Measurements from ENCODE around the gene EEFSEC. TPM values are rescaled to one million over a fixed set of nuclear protein-coding genes. Genes with fewer than 3 reads are reported as not detected.

Gene EEFSEC
- total RNA-seq, 3 donors from 2014 or later = 13.9 to 28.2 (median 19.8) TPM

GRCh38 chr3:128434524-128434923 lies 281.2 kb downstream of the EEFSEC start:
- TF ChIP-seq POLR2AphosphoS5 (IDR thresholded peaks at IDR 0.05) (no peak), POLR2A (IDR thresholded peaks at IDR 0.05) (no peak), CTCF (IDR thresholded peaks at IDR 0.05) (no peak)
- H3K27me3 ChIP-seq = no peaks in the 10 kb centered on the region

GRCh38 chr3:128435058-128435457 lies 281.8 kb downstream of the EEFSEC start:
- Histone ChIP-seq H3K4me3 (no peak overlapping the region), H3K36me3 (no peaks in the 10 kb centered on the region), H3K4me1 (no peaks in the 10 kb centered on the region), H3K9me3 (no peaks in the 10 kb centered on the region), H3K27ac (peak overlapping the region; percentile 59 to 66), H3K27me3 (no peaks in the 10 kb centered on the region)
- TF ChIP-seq POLR2A (IDR thresholded peaks at IDR 0.05) = no peak
- TF ChIP-seq POLR2AphosphoS5 (IDR thresholded peaks at IDR 0.05) = no peak
- no peak for TF ChIP-seq CTCF (IDR thresholded peaks at IDR 0.05)
- intact Hi-C loops (cut with DNase I; ENCODE audit: low total_unique reads) = no loop called here
- DNase-seq (ENCODE audit: low spot score in 2 of 2) = peak; percentile 43 to 70

More at GRCh38 chr3:128434524-128434923, 281.2 kb downstream of the EEFSEC start:
- intact Hi-C loops (cut with DNase I; ENCODE audit: low total_unique reads) = no loop called here
- Histone ChIP-seq H3K4me3 (no peak overlapping the region), H3K9me3 (no peaks in the 10 kb centered on the region), H3K27ac (peak overlapping the region; percentile 59 to 66), H3K36me3 (no peaks in the 10 kb centered on the region), H3K4me1 (no peaks in the 10 kb centered on the region)
- no peak for DNase-seq (ENCODE audit: low spot score in 2 of 2)

- H3K27me3 ChIP-seq = no peaks in the 10 kb centered on the region
- H3K9me3 ChIP-seq = no peaks in the 10 kb centered on the region
- intact Hi-C loops (cut with DNase I; ENCODE audit: low total_unique reads) = no loop called here
These were observed 282.3 kb downstream of the EEFSEC start for GRCh38 chr3:128435561-128435960.

GRCh38 chr3:128436214-128436613 lies 282.9 kb downstream of the EEFSEC start:
- H3K36me3 ChIP-seq = no peaks in the 10 kb centered on the region
- DNase-seq (ENCODE audit: low spot score in 2 of 2) = no peak
- no peak for TF ChIP-seq POLR2AphosphoS5 (IDR thresholded peaks at IDR 0.05)
- no peak for TF ChIP-seq POLR2A (IDR thresholded peaks at IDR 0.05)
- no peak for TF ChIP-seq CTCF (IDR thresholded peaks at IDR 0.05)
- H3K9me3 ChIP-seq = no peaks in the 10 kb centered on the region
- no peaks in the 10 kb centered on the region for H3K27me3 ChIP-seq
- no peak overlapping the region for H3K4me3 ChIP-seq
- no peaks in the 10 kb centered on the region for H3K4me1 ChIP-seq
- intact Hi-C loops (cut with DNase I; ENCODE audit: low total_unique reads) = no loop called here
- H3K27ac ChIP-seq = peak overlapping the region in 1 of 2 donors; percentile 66

More at GRCh38 chr3:128435561-128435960, 282.3 kb downstream of the EEFSEC start:
- Histone ChIP-seq H3K27ac (peak overlapping the region; percentile 59 to 66), H3K36me3 (no peaks in the 10 kb centered on the region), H3K4me1 (no peaks in the 10 kb centered on the region), H3K4me3 (no peak overlapping the region)
- DNase-seq (ENCODE audit: low spot score in 2 of 2) = no peak
- no peak for TF ChIP-seq CTCF (IDR thresholded peaks at IDR 0.05)
- TF ChIP-seq POLR2AphosphoS5 (IDR thresholded peaks at IDR 0.05) = no peak
- no peak for TF ChIP-seq POLR2A (IDR thresholded peaks at IDR 0.05)

- no peak for DNase-seq (ENCODE audit: low spot score in 2 of 2)
- Histone ChIP-seq H3K36me3 (no peaks in the 10 kb centered on the region), H3K9me3 (no peaks in the 10 kb centered on the region), H3K27ac (no peak overlapping the region), H3K27me3 (no peaks in the 10 kb centered on the region), H3K4me1 (no peaks in the 10 kb centered on the region), H3K4me3 (no peak overlapping the region)
- intact Hi-C loops (cut with DNase I; ENCODE audit: low total_unique reads) = no loop called here
- no peak for TF ChIP-seq POLR2AphosphoS5 (IDR thresholded peaks at IDR 0.05)
- no peak for TF ChIP-seq CTCF (IDR thresholded peaks at IDR 0.05)
- TF ChIP-seq POLR2A (IDR thresholded peaks at IDR 0.05) = no peak
These were observed 285.3 kb downstream of the EEFSEC start for GRCh38 chr3:128438488-128439072.

Measured in breast epithelium (tissue), 4 donors.